Measurements from ENCODE around the gene TEX14.

GRCh38 chr17:58535431-58535830, 156.4 kb downstream of the TEX14 start:
- TF ChIP-seq CTCF (IDR thresholded peaks at IDR 0.05), result no peak
- no peak for TF ChIP-seq POLR2A (IDR thresholded peaks at IDR 0.05)
- no peak for TF ChIP-seq POLR2AphosphoS5 (IDR thresholded peaks at IDR 0.05)
